Natural killer cell (primary cell): ENCODE data around the gene ACD. TPM values are rescaled to one million over a fixed set of nuclear protein-coding genes. Genes with fewer than 3 reads are reported as not detected.

Source experiments
- ATAC-seq, 3 donors: fragments of 150-1000 bp in 2 of 3; fragments of 200-7000 bp in 1 of 3; cut with Tn5 transposase; 1 replicate in 1 of 3; 2 replicates in 2 of 3; pipeline ENCODE4 v1.10.0; 2021; ENCODE audit warnings: mild to moderate bottlenecking in 2 of 3, moderate library complexity in 2 of 3
- DNase-seq, 2 donors: peaks; one replicate each; pipeline versions ENCODE4 v3.0.0 to v3.0.0-alpha.2; 2013 to 2021; ENCODE audit warnings: mixed read lengths in 1 of 2
- H3K27ac ChIP-seq: one replicate; pipeline ENCODE4 v1.5.1; 2013; ENCODE audit warnings: mild to moderate bottlenecking, low read length
- H3K27me3 ChIP-seq: one replicate; pipeline ENCODE4 v1.6.1; 2013; ENCODE audit warnings: low read length; ENCODE audit not compliant: control insufficient read depth, insufficient read depth
- H3K36me3 ChIP-seq: one replicate; pipeline ENCODE4 v1.6.1; 2013; ENCODE audit warnings: low read length; ENCODE audit not compliant: control insufficient read depth, insufficient read depth
- H3K4me1 ChIP-seq: one replicate; pipeline ENCODE4 v1.6.1; 2013; ENCODE audit warnings: low read length; ENCODE audit not compliant: control insufficient read depth, insufficient read depth
- H3K4me3 ChIP-seq: one replicate; pipeline ENCODE4 v1.5.1; 2013; ENCODE audit warnings: low read length
- H3K9me3 ChIP-seq: one replicate; pipeline ENCODE4 v1.6.1; 2013; ENCODE audit warnings: low read length; ENCODE audit not compliant: control insufficient read depth, insufficient read depth
- H3K27ac Mint-ChIP-seq, 2 donors: one replicate each; pipeline ENCODE4 v1.8.0; 2022; ENCODE audit warnings: mild to moderate bottlenecking in 2 of 2, mixed read lengths in 2 of 2, moderate library complexity in 1 of 2
- H3K27me3 Mint-ChIP-seq, 2 donors: one replicate each; pipeline ENCODE4 v1.8.0; 2022; ENCODE audit warnings: low read depth in 2 of 2, mixed read lengths in 2 of 2
- H3K36me3 Mint-ChIP-seq: one replicate; pipeline ENCODE4 v1.8.0; 2022; ENCODE audit warnings: mixed read lengths
- H3K4me1 Mint-ChIP-seq, 2 donors: one replicate each; pipeline ENCODE4 v1.8.0; 2022; ENCODE audit warnings: mixed read lengths in 2 of 2
- H3K4me3 Mint-ChIP-seq: one replicate; pipeline ENCODE4 v1.8.0; 2022; ENCODE audit warnings: mild to moderate bottlenecking, moderate library complexity, mixed read lengths
- H3K9me3 Mint-ChIP-seq, 2 donors: one replicate each; pipeline ENCODE4 v1.8.0; 2022; ENCODE audit warnings: mixed read lengths in 2 of 2
- CTCF ChIP-seq: fragments of 200-600 bp; IDR thresholded peaks from one replicate; pipeline ENCODE4 v1.8.0; 2022; ENCODE audit warnings: antibody characterized with exemption
- whole genome bisulfite sequencing: methylation state at CpG from one replicate; pipeline ENCODE4 v1.1.7; 2013; ENCODE audit warnings: missing lambda C conversion rate; ENCODE audit not compliant: insufficient coverage; 5-methylcytosine and 5-hydroxymethylcytosine counted together
- intact Hi-C: fragments of 100-400 bp; cut with micrococcal nuclease; formaldehyde crosslinking; loops from one replicate; pipeline ENCODE4 v1.14.2; 2022
- total RNA-seq, 4 donors: library from RNA; stranded (reverse); fragments of 120-200 nt in 1 of 4; gene quantifications; one replicate each; pipeline versions ENCODE4 v1.2.3 to v1.2.4, GENCODE V29; 2013 to 2022

Gene ACD
- total RNA-seq, 3 donors from 2014 or later (not counting 1 experiment from before 2014, with no cell fraction given): 34.4 to 58.0 (median 43.2) TPM

- H3K9me3 Mint-ChIP-seq: no peaks in the 10 kb centered on the region
- Histone ChIP-seq H3K36me3 (peaks cover 48% of the 10 kb centered on the region), H3K9me3 (no peaks in the 10 kb centered on the region), H3K4me3 (no peak overlapping the region), H3K27ac (no peak overlapping the region), H3K27me3 (no peaks in the 10 kb centered on the region), H3K4me1 (peaks cover 22% of the 10 kb centered on the region)
- intact Hi-C loops: no loop called here
- no peak for TF ChIP-seq CTCF
- H3K4me3 Mint-ChIP-seq: no peak overlapping the region
- H3K36me3 Mint-ChIP-seq: no peaks in the 10 kb centered on the region
- 95% methylated on average over 65 of the region's 65 CpGs for whole genome bisulfite sequencing
- H3K27ac Mint-ChIP-seq: no peak overlapping the region
- DNase-seq (no peak), ATAC-seq (no peak)
- H3K27me3 Mint-ChIP-seq: no peaks in the 10 kb centered on the region
- H3K4me1 Mint-ChIP-seq: no peaks in the 10 kb centered on the region
Observed at GRCh38 chr16:67648088-67648763, 11.8 kb downstream of the ACD start.

GRCh38 chr16:67647681-67648080 lies 12.4 kb downstream of the ACD start:
- TF ChIP-seq CTCF: no peak
- H3K4me1 ChIP-seq: peaks cover 22% of the 10 kb centered on the region
- H3K4me3 ChIP-seq: no peak overlapping the region
- Mint-ChIP-seq H3K9me3 (no peaks in the 10 kb centered on the region), H3K27me3 (no peaks in the 10 kb centered on the region), H3K36me3 (no peaks in the 10 kb centered on the region), H3K4me3 (no peak overlapping the region), H3K4me1 (no peaks in the 10 kb centered on the region), H3K27ac (no peak overlapping the region)
- no peaks in the 10 kb centered on the region for H3K27me3 ChIP-seq
- H3K36me3 ChIP-seq: peaks cover 48% of the 10 kb centered on the region
- H3K27ac ChIP-seq: no peak overlapping the region
- H3K9me3 ChIP-seq: no peaks in the 10 kb centered on the region
- intact Hi-C loops: no loop called here
- no peak for DNase-seq
- 99% methylated on average over 13 of the region's 13 CpGs for WGBS
- ATAC-seq: no peak

GRCh38 chr16:67647111-67647651 lies 12.9 kb downstream of the ACD start:
- H3K27ac ChIP-seq: no peak overlapping the region
- Mint-ChIP-seq H3K4me3 (no peak overlapping the region), H3K9me3 (no peaks in the 10 kb centered on the region), H3K27ac (no peak overlapping the region), H3K4me1 (no peaks in the 10 kb centered on the region), H3K27me3 (no peaks in the 10 kb centered on the region), H3K36me3 (no peaks in the 10 kb centered on the region)
- peaks cover 22% of the 10 kb centered on the region for H3K4me1 ChIP-seq
- intact Hi-C loops: no loop called here
- no peak overlapping the region for H3K4me3 ChIP-seq
- DNase-seq: no peak
- 95% methylated on average over 15 of the region's 15 CpGs for WGBS
- ATAC-seq: no peak
- no peaks in the 10 kb centered on the region for H3K27me3 ChIP-seq
- H3K36me3 ChIP-seq: peaks cover 44% of the 10 kb centered on the region
- TF ChIP-seq CTCF: no peak
- H3K9me3 ChIP-seq: no peaks in the 10 kb centered on the region
